Activated gamma-delta T cell treated with anti-CD3 and anti-CD28 coated beads, Interleukin-2, amount 50 U/mL, for 16 hours (primary cell): Measurements from ENCODE around the gene SIRT6.
A peak's percentile ranks its signal among the peaks of the same experiment; 100 is the strongest.
"Not testable (repeated sequence)": the region's sequence is repeated elsewhere in the genome, so short reads cannot be mapped to it uniquely, and the experiment has no call there.

Source experiments
- DNase-seq: peaks from one replicate; pipeline ENCODE4 v3.0.0-alpha.2; 2020; ENCODE audit warnings: low read depth

Gene SIRT6

GRCh38 chr19:4182084-4182810, at the start of gene SIRT6, which contains the start of gene ANKRD24:
Gene SIRT6, minus strand, starts transcription at chr19:4182563. Its CDS starts 24 bp downstream, at chr19:4182539.
Gene ANKRD24, plus strand, starts transcription at chr19:4182689. Its CDS starts 3,737 bp downstream, at chr19:4186426.
- DNase-seq, result peak; percentile 95

DNA sequence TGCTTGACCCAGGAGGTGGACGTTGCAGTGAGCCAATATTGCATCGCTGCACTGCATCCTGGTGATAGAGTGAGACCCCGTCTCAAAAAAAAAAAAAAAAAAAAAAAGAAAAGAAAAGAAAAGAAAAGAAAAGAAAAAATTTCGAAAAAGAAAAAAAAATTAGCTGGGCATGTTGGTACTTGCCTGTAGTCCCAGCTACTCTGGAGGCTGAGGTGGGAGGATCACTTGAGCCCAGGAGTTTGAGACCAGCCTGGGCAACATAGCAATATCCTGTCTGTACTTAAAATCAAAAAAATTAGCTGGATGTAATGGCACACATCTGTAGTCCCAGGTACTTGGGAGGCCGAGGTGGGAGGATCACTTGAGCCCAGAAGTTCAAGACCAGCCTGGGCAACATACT, 49.8 kb upstream of the SIRT6 start:
- DNase-seq, result not testable (repeated sequence)

GRCh38 chr19:4231521-4231920, 49.2 kb upstream of the SIRT6 start:
- not testable (repeated sequence) for DNase-seq

DNA sequence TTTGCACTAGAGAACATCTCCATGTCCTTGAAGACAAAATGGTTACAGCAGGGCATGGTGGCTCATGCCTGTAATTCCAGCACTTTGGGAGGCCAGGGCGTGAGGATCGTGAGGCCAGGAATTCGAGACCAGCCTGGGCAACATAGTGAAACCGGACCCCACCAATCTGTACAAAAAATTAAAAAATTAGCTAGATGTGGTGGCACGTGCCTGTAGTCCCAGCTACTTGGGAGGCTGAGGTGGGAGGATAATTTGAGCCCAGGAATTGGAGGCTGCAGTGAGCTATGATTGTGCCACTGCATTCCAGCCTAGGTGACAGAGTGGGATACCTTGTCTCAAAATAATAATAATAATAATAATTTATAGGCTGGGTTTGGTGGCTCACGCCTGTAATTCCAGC, 47.9 kb upstream of the SIRT6 start:
- DNase-seq, result not testable (repeated sequence)

DNA sequence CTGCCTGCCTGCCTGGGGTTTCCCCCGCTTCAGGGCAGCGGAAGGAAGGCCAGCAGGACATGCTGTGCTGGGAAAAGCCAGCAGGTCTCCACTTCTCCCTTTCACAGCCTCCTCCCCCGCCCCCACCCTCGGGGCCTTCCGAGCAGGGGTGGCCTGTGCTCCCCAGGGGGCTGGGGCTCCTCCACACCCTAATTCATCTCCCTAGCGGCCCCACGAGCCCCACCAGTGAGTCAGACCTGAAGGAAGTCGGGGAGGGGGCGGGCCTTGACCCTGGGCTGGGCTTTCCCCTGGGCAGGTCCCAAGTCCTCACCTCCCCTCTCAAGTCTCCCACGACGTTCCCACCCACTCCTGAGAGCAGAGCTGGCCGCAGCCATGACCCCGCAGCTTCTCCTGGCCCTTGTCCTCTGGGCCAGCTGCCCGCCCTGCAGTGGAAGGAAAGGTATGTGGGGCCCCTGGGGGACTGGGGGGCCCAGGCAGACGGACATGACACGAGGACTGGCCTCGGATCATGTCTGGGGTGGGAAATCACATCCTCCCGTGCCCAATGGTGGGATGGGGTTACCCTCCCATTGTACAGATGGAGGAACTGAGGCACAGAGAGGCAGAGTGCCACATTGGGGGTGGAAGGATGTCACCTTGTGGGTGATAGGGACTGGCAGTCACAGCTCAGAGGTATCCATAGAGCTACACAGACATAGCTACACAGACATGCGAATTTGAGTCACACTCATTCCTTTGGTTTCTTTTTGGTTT, 47.0 kb upstream of the SIRT6 start, which contains the start of gene EBI3:
TSS of gene EBI3 (plus strand) at position 345 of the 753 bp plus-strand sequence. CDS start at position 373, 28 bp downstream.
- DNase-seq, result peak; percentile 30

DNA sequence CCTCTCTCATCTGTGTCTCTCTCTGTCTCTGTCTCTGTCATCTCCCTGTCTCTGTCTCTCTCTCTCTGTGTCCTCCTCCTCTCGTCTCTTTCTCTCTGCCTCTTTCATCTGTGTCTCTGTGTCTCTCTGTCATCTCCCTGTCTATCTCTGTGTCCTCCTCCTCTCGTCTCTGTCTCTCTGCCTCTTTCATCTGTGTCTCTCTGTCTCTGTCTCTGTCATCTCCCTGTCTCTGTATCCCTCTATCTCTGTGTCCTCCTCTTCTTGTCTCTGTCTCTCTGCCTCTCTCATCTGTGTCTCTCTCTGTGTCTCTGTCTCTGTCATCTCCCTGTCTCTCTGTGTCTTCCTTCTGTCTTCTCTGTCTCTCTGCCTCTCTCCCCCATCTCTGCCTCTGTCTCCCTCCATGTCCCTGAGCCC, 46.4 kb upstream of the SIRT6 start:
- no peak for DNase-seq

DNA sequence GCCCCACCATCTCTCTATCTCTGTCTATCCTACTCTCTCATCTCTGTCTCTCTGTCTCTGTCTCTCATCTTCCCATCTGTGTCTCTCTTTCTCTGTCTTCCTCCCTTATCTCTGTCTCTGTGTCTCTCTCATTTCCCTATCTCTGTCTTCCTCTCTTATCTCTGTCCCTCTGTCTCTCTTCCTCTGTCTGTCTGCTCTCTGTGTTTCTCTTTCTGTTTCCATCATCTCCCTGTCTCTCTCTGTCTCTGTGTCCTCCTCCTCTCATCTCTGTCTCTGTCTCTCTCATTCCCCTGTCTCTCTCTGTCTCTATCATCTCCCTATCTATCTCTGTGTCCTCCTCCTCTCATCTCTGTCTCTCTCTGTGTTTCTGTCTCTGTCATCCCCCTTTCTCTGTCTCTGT, 45.4 kb upstream of the SIRT6 start:
- DNase-seq, result no peak

DNA sequence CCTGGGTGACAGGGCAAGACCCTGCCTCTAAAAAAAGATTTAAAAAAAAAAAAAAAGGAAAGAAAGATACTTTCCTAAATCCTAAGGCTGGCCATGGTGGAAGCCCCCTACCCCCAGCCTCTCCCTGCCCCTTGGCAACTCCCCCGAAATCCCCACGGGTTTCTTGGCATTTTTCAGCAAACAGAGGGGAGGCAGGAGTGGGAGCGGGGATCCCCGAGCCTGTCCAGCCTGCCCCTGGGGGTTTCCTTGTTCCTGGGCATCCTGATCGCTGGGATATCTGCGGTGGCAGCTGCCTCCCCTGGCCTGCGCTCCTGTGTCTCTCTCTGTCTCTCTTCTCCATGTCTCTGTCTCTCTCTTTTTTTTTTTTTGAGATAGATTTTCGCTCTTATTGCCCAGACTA, 43.5 kb upstream of the SIRT6 start:
- no peak for DNase-seq

DNA sequence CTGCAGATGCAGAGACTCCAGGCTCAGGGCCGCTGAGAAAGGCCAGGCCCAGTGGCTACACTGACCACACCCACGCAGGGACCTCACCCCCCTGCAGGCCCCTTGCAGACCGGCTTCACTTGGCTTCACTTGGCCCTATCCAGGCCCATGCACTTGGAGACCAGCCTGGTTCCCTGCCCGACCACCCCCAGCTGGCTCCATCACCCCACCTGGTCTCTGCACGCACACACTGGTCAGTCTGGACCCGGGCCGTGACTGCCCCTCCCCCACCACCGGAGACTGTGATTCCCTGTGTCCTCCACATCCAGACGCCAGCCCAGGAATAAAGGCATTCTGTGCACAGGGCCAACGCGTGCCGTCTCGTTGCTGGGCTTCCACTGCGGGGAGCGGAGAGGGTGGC, 42.1 kb upstream of the SIRT6 start:
- DNase-seq, result no peak

GRCh38 chr19:4220188-4220587, 37.8 kb upstream of the SIRT6 start:
- no peak for DNase-seq

GRCh38 chr19:4218523-4218922, 36.2 kb upstream of the SIRT6 start:
- DNase-seq, result not testable (repeated sequence)

- no peak for DNase-seq
Measured at GRCh38 chr19:4217429-4218264, 35.3 kb upstream of the SIRT6 start.

DNA sequence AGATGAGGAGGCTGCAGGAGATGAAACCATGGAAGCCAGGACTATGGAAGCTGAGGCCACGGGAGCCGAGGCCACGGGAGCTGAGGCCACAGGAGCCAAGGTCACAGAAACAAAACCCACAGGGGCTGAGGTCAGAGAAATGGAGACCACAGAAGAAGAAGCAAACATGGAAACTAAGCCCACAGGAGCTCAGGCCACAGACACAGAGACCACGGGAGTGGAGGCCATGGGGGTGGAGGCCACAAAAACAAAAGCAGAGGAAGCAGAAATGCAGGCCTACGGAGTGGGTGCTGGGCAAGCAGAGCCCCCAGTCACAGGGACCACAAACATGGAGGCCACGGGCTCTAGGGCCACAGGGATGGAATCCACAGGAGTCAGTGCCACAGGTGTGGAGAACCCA, 34.5 kb upstream of the SIRT6 start:
- no peak for DNase-seq

DNA sequence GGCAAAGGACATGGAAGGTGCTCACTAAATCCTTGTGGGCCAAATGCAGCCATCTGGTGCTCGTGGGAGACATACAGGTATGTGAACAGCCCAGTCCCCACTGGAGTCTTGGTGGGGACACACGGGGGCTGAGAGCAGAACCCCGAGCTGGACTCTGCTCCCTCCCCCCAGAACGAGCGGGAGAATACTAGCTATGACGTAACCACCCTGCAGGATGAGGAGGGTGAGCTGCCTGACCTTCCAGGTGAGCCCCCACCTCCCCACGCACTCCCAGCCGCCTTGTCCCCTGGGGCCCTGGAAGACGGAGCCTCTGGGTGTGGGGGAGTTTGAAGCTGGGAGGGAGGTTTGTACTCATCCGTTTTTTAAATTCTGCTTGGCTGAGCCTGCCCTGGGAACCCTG, 33.4 kb upstream of the SIRT6 start:
- no peak for DNase-seq

GRCh38 chr19:4213116-4213515, 30.8 kb upstream of the SIRT6 start:
- no peak for DNase-seq

DNA sequence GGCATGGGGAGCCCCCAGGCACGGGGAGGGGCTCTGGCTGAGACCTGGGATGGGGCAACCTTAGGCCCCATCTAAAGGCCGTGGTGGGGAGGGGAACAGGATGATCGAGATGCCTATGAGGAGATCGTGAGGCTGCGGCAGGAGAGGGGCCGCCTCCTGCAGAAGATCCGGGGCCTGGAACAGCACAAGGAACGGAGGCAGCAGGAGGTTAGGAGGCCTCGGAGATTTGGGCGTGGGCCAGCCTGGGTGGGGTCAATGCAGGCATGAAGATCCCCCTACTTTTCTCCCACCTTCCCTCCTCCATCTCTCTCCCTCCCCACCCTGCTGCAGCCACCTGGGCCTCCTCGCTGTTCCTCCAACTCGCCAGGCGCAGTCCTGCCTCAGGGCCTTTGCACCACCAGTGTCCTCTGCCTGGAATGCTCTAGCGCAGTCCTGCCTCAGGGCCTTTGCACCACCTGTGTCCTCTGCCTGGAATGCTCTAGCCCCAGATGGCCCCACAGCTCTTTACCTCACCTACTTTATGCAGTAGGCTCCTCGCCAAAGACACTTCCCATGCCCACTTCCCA, 27.9 kb upstream of the SIRT6 start:
- no peak for DNase-seq

GRCh38 chr19:4208385-4209094, 26.2 kb upstream of the SIRT6 start:
- no peak for DNase-seq

DNA sequence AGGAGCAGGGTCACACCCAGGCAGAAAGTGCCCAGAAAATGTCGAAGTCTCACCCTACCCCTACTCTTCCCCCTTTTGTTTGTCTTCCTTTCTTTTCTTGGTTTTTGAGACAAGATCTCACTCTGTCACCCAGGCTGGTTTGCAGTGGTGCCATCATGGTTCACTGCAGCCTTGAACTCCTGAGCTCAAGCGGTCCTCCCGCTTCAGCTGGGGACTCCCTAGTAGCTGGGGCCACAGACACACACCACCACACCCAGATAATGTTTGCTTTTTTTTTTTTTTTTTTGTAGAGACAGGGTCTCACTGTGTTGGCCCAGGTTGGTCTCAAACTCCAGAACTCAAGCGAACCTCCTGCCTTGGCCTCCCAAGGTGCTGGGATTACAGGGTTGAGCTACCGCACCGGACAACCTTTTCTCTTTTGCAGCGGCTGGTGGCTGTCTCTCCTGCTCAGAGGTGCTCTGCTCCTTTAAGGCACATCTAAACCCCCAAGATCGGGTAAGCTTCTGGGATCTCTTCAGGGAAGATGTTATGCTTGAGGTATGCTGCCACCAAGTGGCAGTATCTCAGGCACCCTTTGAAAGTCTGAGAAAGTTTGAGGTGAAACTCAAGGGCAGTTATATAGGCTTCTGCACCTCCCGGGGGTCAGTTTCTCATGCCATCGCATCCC, 24.6 kb upstream of the SIRT6 start:
- no peak for DNase-seq

DNA sequence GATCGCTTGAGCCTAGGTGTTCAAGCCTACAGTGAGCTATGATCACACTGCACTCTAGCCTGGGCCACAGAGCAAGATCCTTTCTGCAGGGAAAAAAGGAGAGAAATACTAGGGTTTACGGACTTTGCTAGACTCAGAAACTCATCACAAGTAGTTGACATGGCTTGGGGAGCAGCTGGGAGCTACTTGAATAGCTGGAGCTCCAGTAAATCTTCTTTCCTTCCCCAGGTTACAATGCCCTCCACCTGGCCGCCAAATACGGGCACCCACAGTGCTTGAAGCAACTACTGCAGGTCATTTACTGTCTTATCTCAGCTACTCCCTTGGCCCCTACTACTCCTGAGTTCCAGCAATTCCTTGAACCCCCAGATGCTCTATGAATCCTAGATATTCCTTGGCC, 19.4 kb upstream of the SIRT6 start:
- no peak for DNase-seq

- DNase-seq, result no peak
Measured at GRCh38 chr19:4200940-4201542, 18.7 kb upstream of the SIRT6 start.
